ENCODE results near the gene OCEL1.
"Not testable (repeated sequence)": the region's sequence is repeated elsewhere in the genome, so short reads cannot be mapped to it uniquely, and the experiment has no call there.

Gene OCEL1

GRCh38 chr19:17226002-17226933 is at the start of gene OCEL1:
Gene OCEL1 (plus strand): TSS chr19:17226226. CDS start chr19:17226248, 22 bp downstream.
- DNase-seq, result peak; percentile 96

GRCh38 chr19:17178291-17178690 is 47.7 kb upstream of the OCEL1 start:
- DNase-seq, result no peak

GRCh38 chr19:17180997-17181702 is 44.9 kb upstream of the OCEL1 start:
- DNase-seq, result no peak

- peak; percentile 5 for DNase-seq
These were observed 42.7 kb upstream of the OCEL1 start for GRCh38 chr19:17183271-17183761.

- DNase-seq, result peak; percentile 19
These were observed 42.1 kb upstream of the OCEL1 start for GRCh38 chr19:17183858-17184321.

- peak; percentile 66 for DNase-seq
These were observed 41.6 kb upstream of the OCEL1 start for GRCh38 chr19:17184371-17184841.

- DNase-seq, result no peak
These were observed 40.4 kb upstream of the OCEL1 start for GRCh38 chr19:17185590-17185989.

- not testable (repeated sequence) for DNase-seq
These were observed 34.3 kb upstream of the OCEL1 start for GRCh38 chr19:17191736-17192135.

- DNase-seq, result no peak
These were observed 33.3 kb upstream of the OCEL1 start for GRCh38 chr19:17192751-17193150.

- no peak for DNase-seq
These were observed 31.4 kb upstream of the OCEL1 start for GRCh38 chr19:17194608-17195007.

- DNase-seq, result no peak
These were observed 30.9 kb upstream of the OCEL1 start for GRCh38 chr19:17195106-17195505.

- no peak for DNase-seq
These were observed 29.4 kb upstream of the OCEL1 start for GRCh38 chr19:17196610-17197009.

- DNase-seq, result no peak
These were observed 28.4 kb upstream of the OCEL1 start for GRCh38 chr19:17197666-17198065.

- no peak for DNase-seq
These were observed 25.5 kb upstream of the OCEL1 start for GRCh38 chr19:17200408-17201079.

GRCh38 chr19:17202249-17202648 is 23.8 kb upstream of the OCEL1 start:
- DNase-seq, result no peak

GRCh38 chr19:17202713-17203112 is 23.3 kb upstream of the OCEL1 start:
- no peak for DNase-seq

- peak; percentile 61 for DNase-seq
These were observed 20.5 kb upstream of the OCEL1 start for GRCh38 chr19:17205237-17206140.

- no peak for DNase-seq
These were observed 19.1 kb upstream of the OCEL1 start for GRCh38 chr19:17206736-17207581.

GRCh38 chr19:17209126-17210036 is 16.6 kb upstream of the OCEL1 start:
- no peak for DNase-seq

GRCh38 chr19:17210296-17210695 is 15.7 kb upstream of the OCEL1 start:
- DNase-seq, result no peak

Measured in CD4-positive, alpha-beta T cell treated with Interleukin-4 for 4 hours (primary cell).